HepG2 (cell line): ENCODE results near the gene ZBTB46. TPM values are rescaled to one million over a fixed set of nuclear protein-coding genes. Genes with fewer than 3 reads are reported as not detected.

Source experiments
- CBX1 ChIP-seq: IDR thresholded peaks from one replicate; pipeline ENCODE4 v1.6.1; 2016; ENCODE audit warnings: antibody characterized with exemption, low read depth
- E2F5 ChIP-seq: sonication (generic); formaldehyde crosslinking; conservative IDR thresholded peaks from 2 replicates; pipeline ENCODE4 v1.4.0; 2020; ENCODE audit warnings: missing genetic modification reagents
- HOXA9 ChIP-seq: sonication (generic); formaldehyde crosslinking; IDR thresholded peaks from 2 replicates; pipeline ENCODE4 v1.8.1; 2022; ENCODE audit warnings: missing genetic modification reagents, mild to moderate bottlenecking, moderate library complexity, borderline replicate concordance
- KAT8 ChIP-seq: IDR thresholded peaks from 2 replicates; pipeline ENCODE4 v1.6.1; 2016; ENCODE audit warnings: missing genetic modification reagents, missing compliant biosample characterization
- KDM4B ChIP-seq: sonication (generic); formaldehyde crosslinking; IDR thresholded peaks from 2 replicates; pipeline ENCODE4 v1.4.0; 2020; ENCODE audit warnings: missing genetic modification reagents
- SNAPC2 ChIP-seq: sonication (generic); formaldehyde crosslinking; IDR thresholded peaks from 2 replicates; pipeline ENCODE4 v1.8.1; 2022; ENCODE audit warnings: mild to moderate bottlenecking, missing genetic modification reagents
- TIGD3 ChIP-seq: sonication (generic); formaldehyde crosslinking; IDR thresholded peaks from 2 replicates; pipeline ENCODE4 v1.5.1; 2020; ENCODE audit warnings: mild to moderate bottlenecking, missing genetic modification reagents, borderline replicate concordance
- UBTF ChIP-seq: sonication (generic); formaldehyde crosslinking; IDR thresholded peaks from 2 replicates; pipeline ENCODE4 v1.4.0; 2020; ENCODE audit warnings: mild to moderate bottlenecking, missing genetic modification reagents
- ZBTB42 ChIP-seq: sonication (generic); formaldehyde crosslinking; IDR thresholded peaks from 2 replicates; pipeline ENCODE4 v1.5.0; 2020; ENCODE audit warnings: mild to moderate bottlenecking, missing genetic modification reagents
- ZHX2 ChIP-seq, 2 experiments: sonication (generic) in 1 of 2; formaldehyde crosslinking in 1 of 2; IDR thresholded peaks; 2 replicates each; pipeline versions ENCODE4 v1.6.1 to v1.9.0; 2014 to 2022; ENCODE audit warnings: antibody characterized with exemption in 1 of 2, borderline replicate concordance in 1 of 2, inconsistent platforms in 1 of 2, low read depth in 1 of 2, missing genetic modification reagents in 1 of 2
- ZNF124 ChIP-seq: sonication (generic); formaldehyde crosslinking; IDR thresholded peaks from 2 replicates; pipeline ENCODE4 v1.4.0; 2020; ENCODE audit warnings: missing genetic modification reagents
- ZNF703 ChIP-seq: sonication (generic); formaldehyde crosslinking; IDR thresholded peaks from 2 replicates; pipeline ENCODE4 v1.5.1; 2020; ENCODE audit warnings: missing genetic modification reagents, mild to moderate bottlenecking, moderate library complexity, borderline replicate concordance
- polyA plus RNA-seq, 8 experiments: library from polyadenylated mRNA; depleted of rRNA in 3 of 8; stranded (reverse) in 7 of 8; unstranded in 1 of 8; fragments of >200 nt; fragmentation: Illumina TruSeq in 4 of 8; extraction: Trizol in 4 of 8; gene quantifications; 2 replicates each; pipeline versions ENCODE4 v1.2.1 to v1.2.3, GENCODE V29; 2011 to 2016; ENCODE audit warnings: low read depth in 4 of 8, missing spikeins in 1 of 8, mixed read lengths in 1 of 8; ENCODE audit not compliant: insufficient read depth in 1 of 8
- total RNA-seq, 5 experiments: library from RNA; depleted of rRNA; stranded (reverse); fragments of >200 nt; fragmentation: Illumina TruSeq; extraction: Trizol; gene quantifications; 2 replicates each; pipeline ENCODE4 v1.2.3, GENCODE V29; 2016; ENCODE audit warnings: low read depth in 1 of 5
- TF ChIP-seq, protein P1 (sequence below): sonication (generic); formaldehyde crosslinking; IDR thresholded peaks from 2 replicates; pipeline ENCODE4 v1.5.0; 2020; ENCODE audit warnings: missing genetic modification reagents, mild to moderate bottlenecking, borderline replicate concordance

Gene ZBTB46
- total and polyA plus RNA-seq, 2 of the 13 experiments (the other 11 are each of a cell fraction or from before 2014, with no cell fraction given): 1.6 to 13.5 TPM

DNA sequence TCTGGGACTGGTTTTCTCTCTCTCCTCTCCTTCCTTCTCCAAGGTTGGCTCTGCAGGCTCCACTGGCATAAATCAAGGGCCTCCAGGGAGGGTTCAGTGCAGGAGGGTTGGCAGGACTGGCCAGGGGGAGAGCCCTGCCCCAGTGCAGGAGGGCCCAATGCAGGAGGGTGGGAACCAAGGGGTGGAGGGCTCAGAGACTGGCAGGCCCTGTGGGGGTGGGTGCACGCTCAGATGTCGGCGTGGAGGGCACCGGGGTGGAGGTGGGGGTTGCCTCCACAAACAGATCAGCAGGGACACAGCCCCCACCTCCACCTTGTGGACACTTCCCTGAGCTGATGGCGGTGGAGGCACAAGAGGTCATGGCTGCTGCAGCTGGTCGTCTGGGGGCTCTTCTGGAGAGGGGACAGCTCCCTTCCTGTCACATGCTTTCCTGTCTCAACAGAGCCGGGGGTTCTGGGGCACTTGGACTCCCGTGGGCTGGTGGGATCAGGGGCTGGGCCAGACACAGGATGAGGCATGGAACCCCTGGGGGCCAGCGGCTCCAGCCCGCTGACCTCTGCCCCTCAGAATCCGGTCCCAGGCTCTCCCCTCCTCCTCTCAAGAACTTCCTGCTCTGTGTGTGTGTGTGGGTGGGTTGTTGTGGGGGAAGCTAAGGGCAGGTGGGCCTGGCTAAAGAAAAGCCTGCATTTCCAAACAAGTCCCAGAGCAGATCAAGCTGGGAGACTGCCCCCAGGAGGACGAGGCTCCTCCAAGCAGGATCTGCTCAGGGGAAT lies 27.5 kb upstream of the ZBTB46 start (continued):
- TF ChIP-seq ZNF124 (CRISPR knock-in tag): peak; percentile 70
- TF ChIP-seq HOXA9 (CRISPR knock-in tag): no peak
- TF ChIP-seq, protein P1, sequence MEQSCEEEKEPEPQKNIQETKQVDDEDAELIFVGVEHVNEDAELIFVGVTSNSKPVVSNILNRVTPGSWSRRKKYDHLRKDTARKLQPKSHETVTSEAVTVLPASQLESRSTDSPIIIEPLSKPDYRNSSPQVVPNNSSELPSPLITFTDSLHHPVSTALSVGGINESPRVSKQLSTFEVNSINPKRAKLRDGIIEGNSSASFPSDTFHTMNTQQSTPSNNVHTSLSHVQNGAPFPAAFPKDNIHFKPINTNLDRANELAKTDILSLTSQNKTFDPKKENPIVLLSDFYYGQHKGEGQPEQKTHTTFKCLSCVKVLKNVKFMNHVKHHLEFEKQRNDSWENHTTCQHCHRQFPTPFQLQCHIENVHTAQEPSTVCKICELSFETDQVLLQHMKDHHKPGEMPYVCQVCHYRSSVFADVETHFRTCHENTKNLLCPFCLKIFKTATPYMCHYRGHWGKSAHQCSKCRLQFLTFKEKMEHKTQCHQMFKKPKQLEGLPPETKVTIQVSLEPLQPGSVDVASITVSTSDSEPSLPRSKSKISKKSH: peak; percentile 91; the same call in 1 of the 2 replicates
- no peak for TF ChIP-seq E2F5 (CRISPR knock-in tag)
- peak; percentile 71 for TF ChIP-seq CBX1
- TF ChIP-seq ZNF703 (CRISPR knock-in tag): no peak
- no peak for TF ChIP-seq ZHX2 (IDR thresholded peaks at IDR 0.05; ENCODE audit: low read depth)
- no peak for TF ChIP-seq ZHX2 (CRISPR knock-in tag; IDR thresholded peaks at IDR 0.05; ENCODE audit: borderline replicate concordance)
- TF ChIP-seq TIGD3 (CRISPR knock-in tag): no peak
- TF ChIP-seq KAT8 (CRISPR knock-in tag): peak; percentile 75
- peak; percentile 60; the same call in 1 of the 2 replicates for TF ChIP-seq ZBTB42 (CRISPR knock-in tag)
- 0 out of 2 replicates have a peak, but pooled peaks have one; percentile 30 for TF ChIP-seq SNAPC2 (CRISPR knock-in tag)
- peak; percentile 72; the same call in 1 of the 2 replicates for TF ChIP-seq UBTF
- TF ChIP-seq KDM4B: no peak; the same call in 1 of the 2 replicates
